ENCODE measurements around the gene NDUFS1.
A peak's percentile ranks its signal among the peaks of the same experiment; 100 is the strongest.
"Not testable (repeated sequence)": the region's sequence is repeated elsewhere in the genome, so short reads cannot be mapped to it uniquely, and the experiment has no call there.

Gene NDUFS1

DNA sequence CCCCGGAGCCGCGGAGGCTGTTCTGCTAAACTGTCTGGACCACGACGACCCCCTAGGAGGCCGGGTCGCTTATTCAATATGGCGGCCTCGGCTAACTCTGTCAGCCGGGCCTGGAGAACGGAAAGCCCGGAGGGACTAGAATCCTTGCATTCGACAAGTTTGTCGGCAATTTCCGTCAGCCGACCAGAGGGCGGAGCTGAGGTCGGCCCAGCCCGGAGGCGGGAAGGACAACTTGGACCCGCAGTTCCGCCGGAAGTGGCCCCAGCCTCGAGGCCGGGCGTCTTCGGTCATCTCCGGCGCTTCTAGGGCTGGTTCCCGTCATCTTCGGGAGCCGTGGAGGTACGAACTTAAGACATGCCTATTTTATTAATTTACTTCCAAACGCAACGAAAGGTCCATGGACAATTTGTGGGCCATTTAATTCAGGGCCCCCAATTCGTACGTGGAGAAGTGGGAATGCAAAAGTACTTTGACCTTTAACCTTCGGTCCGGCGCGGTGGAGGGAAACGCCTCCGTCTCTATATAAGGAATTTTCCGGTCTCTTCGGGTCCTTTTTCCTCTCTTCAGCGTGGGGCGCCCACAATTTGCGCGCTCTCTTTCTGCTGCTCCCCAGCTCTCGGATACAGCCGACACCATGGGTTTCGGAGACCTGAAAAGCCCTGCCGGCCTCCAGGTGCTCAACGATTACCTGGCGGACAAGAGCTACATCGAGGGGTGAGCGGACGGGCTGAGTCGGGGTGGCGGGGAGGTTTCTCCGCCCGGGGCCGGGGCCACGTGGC is at the start of gene NDUFS1, which contains the start of gene EEF1B2:
Gene NDUFS1, minus strand, starts transcription at position 99 of the 779 bp plus-strand sequence. CDS start 5,766 bp downstream, outside the sequence.
Gene EEF1B2, plus strand, starts transcription at position 550 of the 779 bp plus-strand sequence. Its CDS starts 85 bp downstream, at position 635.
- peak; percentile 93 for FAIRE-seq

GRCh38 chr2:206208900-206209299 is 49.7 kb upstream of the NDUFS1 start:
- no peak for FAIRE-seq

GRCh38 chr2:206207316-206207715 is 48.1 kb upstream of the NDUFS1 start:
- FAIRE-seq: not testable (repeated sequence)

DNA sequence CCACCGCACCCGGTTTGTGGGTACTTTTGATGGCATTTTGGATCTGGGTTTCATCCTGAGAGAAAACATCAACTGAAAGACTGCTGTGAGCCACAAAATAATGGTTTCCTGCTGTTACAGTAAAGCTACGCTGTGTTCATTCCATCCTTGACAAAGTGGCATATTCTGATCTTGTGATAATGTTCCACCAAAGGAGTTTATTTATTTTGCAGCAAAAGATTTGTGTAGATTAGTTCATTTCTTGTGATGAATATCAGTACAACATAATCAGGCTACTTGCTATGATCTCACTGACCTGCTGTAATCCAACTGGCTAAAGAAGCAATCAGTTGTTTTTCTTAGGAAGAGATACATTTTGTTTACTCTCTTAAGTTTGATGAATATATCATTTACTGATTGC is 45.5 kb upstream of the NDUFS1 start:
- FAIRE-seq: no peak

DNA sequence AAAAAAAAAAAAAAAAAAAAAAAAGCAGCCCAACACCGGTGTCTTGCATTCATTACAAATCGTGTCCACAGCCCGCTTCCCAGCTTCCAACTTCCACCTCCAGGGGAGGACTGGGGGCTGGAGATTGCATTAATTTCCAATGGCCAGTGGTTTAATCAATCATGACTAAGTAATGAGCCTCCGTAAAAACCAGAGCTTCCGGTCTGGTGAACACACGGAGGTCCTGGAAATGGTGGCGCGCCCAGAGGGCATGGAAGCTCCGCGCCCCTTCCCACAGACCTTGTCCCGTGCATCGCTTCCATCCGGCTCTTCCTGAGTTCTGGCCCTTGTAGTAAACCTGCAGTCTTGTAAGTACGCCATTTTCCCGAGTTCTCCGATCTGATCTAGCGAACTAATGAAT is 44.1 kb upstream of the NDUFS1 start:
- FAIRE-seq: no peak

DNA sequence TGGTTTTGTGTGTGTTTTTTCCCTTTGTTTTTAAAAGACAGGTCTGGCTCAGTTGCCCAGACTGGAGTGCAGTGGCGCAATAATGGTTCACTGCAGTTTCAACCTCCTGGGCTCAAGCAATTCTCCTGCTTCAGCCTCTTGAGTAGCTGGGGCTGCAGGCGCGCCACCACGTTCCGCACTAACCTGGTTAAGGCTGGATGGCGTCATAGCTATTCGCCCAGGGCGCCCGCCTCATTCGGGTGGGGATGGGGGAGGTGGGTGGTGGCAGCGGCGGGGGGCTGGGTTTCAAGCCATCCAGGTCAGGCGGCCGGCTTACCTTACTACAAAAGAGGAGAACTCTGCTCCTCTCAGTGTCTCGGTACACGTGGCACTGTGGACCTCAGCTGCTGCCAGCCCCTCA is 43.2 kb upstream of the NDUFS1 start:
- FAIRE-seq: no peak

DNA sequence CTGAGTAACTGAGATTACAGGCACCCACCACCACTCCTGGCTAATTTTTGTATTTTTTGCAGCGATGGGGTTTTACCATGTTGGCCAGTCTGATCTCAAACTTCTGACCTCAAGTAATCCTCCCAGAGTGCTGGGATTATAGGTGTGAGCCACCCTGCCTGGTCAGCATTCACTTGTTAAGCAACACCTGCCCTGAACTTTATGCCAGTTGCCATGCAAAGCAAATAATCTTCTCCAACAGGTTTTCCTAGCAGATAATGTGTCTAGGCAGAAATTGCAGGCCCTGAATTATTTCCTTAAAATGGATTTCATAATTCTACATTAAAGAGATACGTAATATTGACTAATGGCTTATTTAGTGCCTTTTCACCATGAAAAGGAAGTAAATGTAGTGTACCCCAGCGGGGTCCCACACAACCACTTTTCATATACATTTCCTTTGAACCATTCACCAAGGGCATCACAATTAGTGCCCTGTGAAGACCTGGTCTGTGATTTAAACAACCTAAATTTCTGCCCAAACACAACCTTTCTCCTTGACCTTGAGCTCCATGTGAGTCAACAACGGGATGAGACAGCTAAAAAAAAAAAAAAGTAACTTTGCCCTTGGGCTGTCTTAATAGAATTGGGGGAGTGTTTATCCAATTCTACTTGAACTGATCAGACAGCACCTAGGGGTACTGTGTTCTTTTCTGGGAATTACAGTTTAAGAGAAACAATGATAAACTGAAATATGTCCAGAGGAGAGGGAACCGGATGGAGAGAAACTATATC is 42.0 kb upstream of the NDUFS1 start:
- FAIRE-seq: no peak

DNA sequence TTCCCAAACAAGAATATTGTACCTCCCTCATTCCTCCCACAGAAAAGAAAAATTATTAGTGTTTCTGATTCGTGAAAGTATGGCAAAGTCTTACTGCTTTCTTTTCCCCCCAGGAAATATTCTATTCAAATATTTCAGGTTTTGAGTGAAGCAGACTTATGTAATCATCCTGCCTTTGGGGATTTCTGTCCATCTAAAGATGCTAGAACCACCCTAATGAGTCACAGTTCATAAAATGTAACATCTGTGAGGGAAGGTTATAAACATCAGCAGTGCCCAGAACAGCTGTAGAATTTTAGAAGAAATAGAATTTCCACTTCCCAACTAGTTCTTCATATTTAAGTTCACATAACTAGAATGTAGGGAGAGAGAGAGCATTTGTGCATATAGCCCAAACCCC is 39.4 kb upstream of the NDUFS1 start:
- no peak for FAIRE-seq

GRCh38 chr2:206193671-206194357 is 34.6 kb upstream of the NDUFS1 start:
- FAIRE-seq: no peak

- no peak for FAIRE-seq
Measured at GRCh38 chr2:206192157-206192556, 32.9 kb upstream of the NDUFS1 start.

DNA sequence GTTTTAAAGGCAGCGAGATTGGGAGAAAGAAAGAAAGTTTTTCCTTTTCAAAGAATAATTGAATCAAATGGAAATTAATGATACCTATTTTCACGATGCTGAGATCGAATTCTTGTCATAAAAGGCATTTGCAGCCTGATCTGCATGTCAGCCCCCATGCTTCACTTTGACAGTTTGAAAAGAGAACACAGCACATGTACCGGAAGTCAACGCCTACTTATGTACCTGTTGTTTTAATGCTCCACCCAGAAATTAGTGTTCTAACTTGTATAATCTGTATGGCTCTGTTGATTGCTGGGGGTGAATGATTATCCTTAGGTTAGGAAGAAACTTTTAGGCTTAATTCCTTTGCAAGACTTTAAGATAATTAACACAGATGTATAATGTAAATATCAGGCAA is 31.4 kb upstream of the NDUFS1 start:
- no peak for FAIRE-seq

DNA sequence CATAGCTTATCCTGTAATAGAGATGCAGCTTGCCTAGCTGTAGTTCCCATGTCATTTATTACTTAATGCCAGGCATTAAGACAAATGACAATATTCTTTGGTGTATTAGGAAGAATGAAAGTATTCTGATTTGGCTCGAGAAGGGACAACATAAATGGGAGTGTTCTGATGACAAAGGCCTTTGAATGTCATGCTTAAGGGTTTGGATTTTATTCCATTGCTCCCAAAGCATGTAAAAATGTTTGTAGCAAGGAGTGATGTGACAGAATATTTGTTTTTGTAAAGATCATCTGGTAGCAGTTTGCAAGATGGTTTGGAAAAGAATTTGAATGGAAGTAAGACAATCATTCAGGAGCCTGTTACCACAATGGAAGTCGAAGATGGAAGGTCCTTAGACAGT is 30.9 kb upstream of the NDUFS1 start:
- FAIRE-seq: no peak

GRCh38 chr2:206189691-206190090 is 30.4 kb upstream of the NDUFS1 start:
- no peak for FAIRE-seq

DNA sequence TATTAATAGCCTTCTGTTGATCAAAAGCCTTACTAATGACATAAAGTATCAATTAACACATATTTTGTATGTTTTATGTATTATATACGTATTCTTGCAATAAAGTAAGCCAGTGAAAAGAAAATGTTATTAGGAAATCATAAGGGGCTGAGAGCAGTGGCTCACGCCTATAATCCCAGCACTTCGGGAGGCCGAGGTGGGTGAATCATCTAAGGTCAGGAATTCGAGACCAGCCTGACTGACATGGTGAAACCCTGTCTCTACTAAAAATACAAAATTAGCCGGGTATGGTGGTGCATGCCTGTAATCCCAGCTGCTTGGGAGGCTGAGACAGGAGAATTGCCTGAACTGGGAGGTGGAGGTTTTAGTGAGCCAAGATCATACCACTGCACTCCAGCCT is 22.3 kb upstream of the NDUFS1 start:
- FAIRE-seq: not testable (repeated sequence)

DNA sequence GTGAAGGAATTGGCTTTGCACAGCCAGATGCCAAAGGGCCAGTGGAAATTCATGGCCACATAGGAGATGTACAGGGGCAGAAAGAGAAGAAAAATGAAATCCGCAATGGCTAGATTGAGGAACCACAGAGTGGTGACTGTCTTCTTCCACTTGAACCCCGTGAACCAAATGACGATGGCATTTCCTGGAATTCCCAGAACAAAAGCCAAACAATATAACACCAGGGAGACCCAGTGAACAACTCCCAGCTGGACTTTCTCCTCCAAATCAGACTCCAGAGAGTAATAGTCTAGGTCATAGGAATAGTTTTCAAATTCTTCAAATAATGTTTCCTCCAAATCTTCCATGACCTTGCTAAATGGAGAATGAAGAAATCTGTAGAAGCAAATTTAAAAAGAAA is 17.7 kb upstream of the NDUFS1 start:
- FAIRE-seq: no peak

DNA sequence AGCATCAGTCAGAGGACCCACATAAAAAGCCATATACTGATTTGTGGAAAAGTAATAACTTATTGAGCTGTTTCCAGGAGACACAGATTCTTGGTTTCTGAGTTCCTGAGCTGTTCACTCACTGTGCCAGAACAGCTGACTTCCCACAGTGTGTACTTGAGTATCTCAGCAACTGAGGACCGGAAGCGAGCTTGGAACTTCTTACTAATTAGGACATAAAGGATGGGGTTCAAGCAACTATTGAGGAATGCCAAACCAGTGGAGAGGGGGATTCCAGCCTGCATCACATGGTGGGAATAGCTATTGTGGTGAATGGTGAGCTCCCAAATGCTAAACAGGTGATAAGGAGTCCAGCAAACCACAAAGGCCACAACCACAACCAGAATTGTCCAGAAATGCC is 16.9 kb upstream of the NDUFS1 start:
- FAIRE-seq: no peak

DNA sequence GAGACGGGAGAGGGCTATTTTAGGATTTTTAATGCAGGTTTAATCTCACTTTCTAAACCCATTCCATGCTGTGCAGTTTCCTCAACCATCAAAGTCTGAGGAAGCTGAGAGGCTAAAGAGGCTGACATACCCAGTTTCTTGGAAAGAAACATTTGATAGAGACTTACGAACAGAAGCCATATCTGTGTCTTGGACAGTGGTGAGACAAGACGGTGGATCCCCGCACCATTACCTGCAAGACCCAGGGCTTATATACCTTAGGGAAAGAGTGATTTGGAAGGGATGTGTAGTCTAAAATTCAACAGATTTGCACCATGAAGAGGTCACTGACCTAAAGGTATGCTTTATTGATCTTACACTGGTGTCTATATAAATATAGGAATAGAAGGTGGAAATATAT is 13.9 kb upstream of the NDUFS1 start:
- FAIRE-seq: no peak

- FAIRE-seq: not testable (repeated sequence)
Measured at GRCh38 chr2:206171624-206172397, 12.6 kb upstream of the NDUFS1 start.

DNA sequence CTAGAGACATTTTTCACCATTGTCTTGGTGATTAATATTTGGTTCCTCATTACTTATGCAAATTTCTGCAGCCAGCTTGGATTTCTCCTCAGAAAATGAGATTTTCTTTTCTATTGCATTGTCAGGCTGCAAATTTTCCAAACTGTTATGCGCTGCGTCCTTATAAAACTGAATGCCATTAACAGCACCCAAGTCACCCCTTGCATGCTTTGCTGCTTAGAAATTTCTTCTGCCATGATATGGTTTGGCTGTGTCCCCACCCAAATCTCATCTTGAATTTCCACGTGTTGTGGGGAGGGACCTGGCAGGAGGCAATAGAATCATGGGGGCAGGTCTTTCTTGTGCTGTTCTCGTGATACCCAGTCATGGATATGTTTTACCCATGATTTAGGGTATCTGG is 9.0 kb upstream of the NDUFS1 start:
- not testable (repeated sequence) for FAIRE-seq

- peak; percentile 88 for FAIRE-seq
Measured at GRCh38 chr2:206164261-206164862, 5.1 kb upstream of the NDUFS1 start.

DNA sequence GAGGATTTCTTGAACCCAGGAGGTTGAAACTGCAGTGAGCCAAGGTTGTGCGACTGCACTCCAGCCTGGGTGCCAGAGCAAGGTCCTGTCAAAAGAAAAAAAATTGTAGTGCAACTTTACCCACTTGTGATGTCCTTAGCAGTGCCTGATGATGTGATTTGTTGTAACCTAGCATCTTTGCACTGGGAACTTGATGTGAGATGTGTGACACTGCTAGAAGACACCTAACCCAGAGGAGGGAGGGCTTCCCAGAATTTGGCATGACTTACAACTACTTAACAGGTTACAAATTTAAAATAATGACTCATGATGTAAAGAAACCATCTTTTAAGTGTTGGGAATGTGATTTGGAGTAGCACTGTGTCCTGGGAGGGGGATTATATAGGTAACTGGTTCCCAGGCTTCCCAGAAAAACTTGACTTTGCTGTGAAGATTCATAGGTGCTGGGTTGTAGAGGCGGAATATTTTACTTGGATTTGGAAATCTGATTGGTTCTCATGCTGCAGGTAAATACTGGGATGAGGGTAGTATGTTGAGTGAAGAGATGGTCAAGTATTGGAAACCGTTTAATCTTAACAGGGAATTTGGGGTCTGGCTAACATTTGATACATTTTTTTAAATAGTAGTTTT is 4.1 kb upstream of the NDUFS1 start:
- FAIRE-seq: no peak

DNA sequence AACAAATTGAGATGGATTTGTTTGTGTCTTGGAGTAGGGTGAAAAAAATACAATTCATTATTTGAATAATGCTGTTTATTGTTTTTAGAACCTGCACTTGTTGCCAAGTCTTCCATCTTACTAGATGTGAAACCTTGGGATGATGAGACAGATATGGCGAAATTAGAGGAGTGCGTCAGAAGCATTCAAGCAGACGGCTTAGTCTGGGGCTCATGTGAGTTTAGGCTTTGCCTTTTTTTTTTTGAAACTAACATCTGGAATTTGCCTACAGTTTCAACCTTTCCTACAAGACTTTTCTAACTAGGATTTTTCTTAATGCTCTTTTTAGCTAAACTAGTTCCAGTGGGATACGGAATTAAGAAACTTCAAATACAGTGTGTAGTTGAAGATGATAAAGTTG is 3.2 kb upstream of the NDUFS1 start:
- FAIRE-seq: not testable (repeated sequence)
